CD4-positive, alpha-beta memory T cell (primary cell): Measurements from ENCODE around the gene CTTNBP2NL. TPM values are rescaled to one million over a fixed set of nuclear protein-coding genes. Genes with fewer than 3 reads are reported as not detected.
"Not testable (repeated sequence)": the region's sequence is repeated elsewhere in the genome, so short reads cannot be mapped to it uniquely, and the experiment has no call there.

ENCODE experiments used
- CTCF ChIA-PET: fragments of 350-600 bp; sonication (Branson Sonifier 250); formaldehyde crosslinking; loops from one replicate; lab custom pipeline; 2021; ENCODE audit warnings: inconsistent platforms; ENCODE audit not compliant: partially characterized antibody; lab: Charles Lee
- POLR2A ChIA-PET: fragments of 350-600 bp; sonication (Branson Sonifier 250); formaldehyde crosslinking; loops from one replicate; lab custom pipeline; 2021; ENCODE audit not compliant: partially characterized antibody; lab: Charles Lee
- DNase-seq, 5 donors: peaks; one replicate each; pipeline versions ENCODE4 v3.0.0 to v3.0.0-alpha.2; 2020 to 2022; ENCODE audit warnings: mixed read lengths in 1 of 5
- H3K27ac ChIP-seq: one replicate; pipeline ENCODE4 v1.7.0; 2013; ENCODE audit warnings: low read depth, low read length
- H3K27me3 ChIP-seq: 2 replicates; pipeline ENCODE4 v1.7.0; 2013; ENCODE audit warnings: mild to moderate bottlenecking, low read length, moderate library complexity; ENCODE audit not compliant: insufficient read depth
- H3K36me3 ChIP-seq: 2 replicates; pipeline ENCODE4 v1.7.0; 2013; ENCODE audit warnings: mild to moderate bottlenecking, low read length, moderate library complexity; ENCODE audit not compliant: insufficient read depth
- H3K4me1 ChIP-seq: 2 replicates; pipeline ENCODE4 v1.7.0; 2013; ENCODE audit warnings: mild to moderate bottlenecking, low read length, moderate library complexity; ENCODE audit not compliant: insufficient read depth
- H3K4me3 ChIP-seq, 2 donors: one replicate each; pipeline ENCODE4 v1.7.0; 2013; ENCODE audit warnings: low read length in 2 of 2, mild to moderate bottlenecking in 1 of 2
- H3K9me3 ChIP-seq, 2 donors: one replicate each; pipeline ENCODE4 v1.7.0; 2013; ENCODE audit warnings: low read length in 2 of 2, control low read depth in 1 of 2; ENCODE audit not compliant: control insufficient read depth in 1 of 2
- H3K27ac Mint-ChIP-seq, 7 donors: one replicate each; pipeline ENCODE4 v1.8.0; 2020 to 2021; ENCODE audit warnings: mixed read lengths in 7 of 7, mild to moderate bottlenecking in 6 of 7, inconsistent platforms in 3 of 7, moderate library complexity in 3 of 7
- H3K27me3 Mint-ChIP-seq, 2 donors: one replicate each; pipeline ENCODE4 v1.8.0; 2020 to 2021; ENCODE audit warnings: mixed read lengths in 2 of 2
- H3K36me3 Mint-ChIP-seq, 2 donors: one replicate each; pipeline ENCODE4 v1.8.0; 2020 to 2021; ENCODE audit warnings: mixed read lengths in 2 of 2, inconsistent platforms in 1 of 2, mild to moderate bottlenecking in 1 of 2
- H3K4me1 Mint-ChIP-seq, 4 donors: one replicate each; pipeline ENCODE4 v1.8.0; 2020 to 2021; ENCODE audit warnings: mixed read lengths in 4 of 4, mild to moderate bottlenecking in 1 of 4
- H3K4me3 Mint-ChIP-seq, 8 donors: one replicate each; pipeline ENCODE4 v1.8.0; 2020 to 2021; ENCODE audit warnings: mixed read lengths in 8 of 8, mild to moderate bottlenecking in 7 of 8, moderate library complexity in 6 of 8, inconsistent platforms in 3 of 8
- H3K9me3 Mint-ChIP-seq, 8 donors: one replicate each; pipeline ENCODE4 v1.8.0; 2020 to 2021; ENCODE audit warnings: mixed read lengths in 8 of 8, mild to moderate bottlenecking in 5 of 8, inconsistent platforms in 3 of 8, moderate library complexity in 1 of 8
- intact Hi-C: fragments of 100-400 bp; cut with micrococcal nuclease; formaldehyde crosslinking; loops from one replicate; pipeline ENCODE4 v1.15.1; 2023
- polyA plus RNA-seq, 2 donors: library from polyadenylated mRNA; unstranded; fragments of 300-500 nt; fragmentation: Illumina TruSeq; gene quantifications; one replicate each; pipeline ENCODE4 v1.2.3, GENCODE V29; 2021
- total RNA-seq, 2 experiments: library from RNA; stranded (reverse); gene quantifications; one replicate each; pipeline ENCODE4 v1.2.3, GENCODE V29; 2021

The CTTNBP2NL gene
- total and polyA plus RNA-seq, 4 experiments from 2014 or later = 0.24 to 0.84 (median 0.47) TPM; not detected in 1

GRCh38 chr1:112418099-112418892 lies 22.3 kb downstream of the CTTNBP2NL start:
- Mint-ChIP-seq H3K27ac (no peak overlapping the region), H3K4me3 (no peak overlapping the region), H3K36me3 (no peaks in the 10 kb centered on the region), H3K9me3 (no peaks in the 10 kb centered on the region), H3K27me3 (peaks cover 3 to 4% of the 10 kb centered on the region in 2 donors), H3K4me1 (no peaks in the 10 kb centered on the region)
- intact Hi-C loops = no loop called here
- no peak overlapping the region for H3K4me3 ChIP-seq
- ChIA-PET POLR2A (no interaction called here), CTCF (no interaction called here)
- H3K36me3 ChIP-seq = no peaks in the 10 kb centered on the region
- H3K9me3 ChIP-seq = no peaks in the 10 kb centered on the region
- no peak overlapping the region for H3K27ac ChIP-seq
- no peak for DNase-seq
- H3K4me1 ChIP-seq = no peaks in the 10 kb centered on the region
- H3K27me3 ChIP-seq = no peaks in the 10 kb centered on the region

GRCh38 chr1:112423207-112423606 lies 27.2 kb downstream of the CTTNBP2NL start:
- H3K9me3 Mint-ChIP-seq = no peaks in the 10 kb centered on the region
- no peaks in the 10 kb centered on the region for H3K36me3 Mint-ChIP-seq
- intact Hi-C loops = no loop called here
- Histone ChIP-seq H3K4me3 (no peak overlapping the region), H3K4me1 (no peaks in the 10 kb centered on the region), H3K9me3 (no peaks in the 10 kb centered on the region), H3K27me3 (no peaks in the 10 kb centered on the region), H3K36me3 (no peaks in the 10 kb centered on the region), H3K27ac (no peak overlapping the region)
- ChIA-PET CTCF (no interaction called here), POLR2A (no interaction called here)
- no peak overlapping the region for H3K4me3 Mint-ChIP-seq
- DNase-seq = no peak
- H3K27me3 Mint-ChIP-seq = peaks cover 2 to 11% of the 10 kb centered on the region in 2 donors
- no peak overlapping the region for H3K27ac Mint-ChIP-seq
- H3K4me1 Mint-ChIP-seq = no peaks in the 10 kb centered on the region

- H3K4me1 ChIP-seq, H3K4me3 ChIP-seq, H3K9me3 ChIP-seq, H3K36me3 Mint-ChIP-seq, H3K36me3 ChIP-seq, DNase-seq, H3K4me3 Mint-ChIP-seq, H3K27ac ChIP-seq, H3K4me1 Mint-ChIP-seq, CTCF ChIA-PET, H3K27ac Mint-ChIP-seq, H3K9me3 Mint-ChIP-seq, intact Hi-C loops, POLR2A ChIA-PET, H3K27me3 ChIP-seq: not testable (repeated sequence)
- H3K27me3 Mint-ChIP-seq = peaks cover 1 to 11% of the 10 kb centered on the region in 2 donors
These were observed 27.7 kb downstream of the CTTNBP2NL start for GRCh38 chr1:112423666-112424065.

- ChIA-PET CTCF (interaction anchor here (1.5 kb wide), 1 partner anchor 37 kb away, joined by 4 read pairs; no protein-coding TSS in a partner anchor), POLR2A (no interaction called here)
- Histone ChIP-seq H3K4me1 (no peaks in the 10 kb centered on the region), H3K27ac (no peak overlapping the region), H3K27me3 (no peaks in the 10 kb centered on the region), H3K9me3 (no peaks in the 10 kb centered on the region), H3K36me3 (no peaks in the 10 kb centered on the region), H3K4me3 (no peak overlapping the region)
- H3K9me3 Mint-ChIP-seq = no peaks in the 10 kb centered on the region
- no peaks in the 10 kb centered on the region for H3K36me3 Mint-ChIP-seq
- H3K4me3 Mint-ChIP-seq = no peak overlapping the region
- peaks cover 2 to 11% of the 10 kb centered on the region in 2 donors for H3K27me3 Mint-ChIP-seq
- intact Hi-C loops = no loop called here
- no peak for DNase-seq
- no peak overlapping the region for H3K27ac Mint-ChIP-seq
- H3K4me1 Mint-ChIP-seq = no peaks in the 10 kb centered on the region
These were observed 33.7 kb downstream of the CTTNBP2NL start for GRCh38 chr1:112429749-112430148.

- H3K27me3 Mint-ChIP-seq = peaks cover 1 to 10% of the 10 kb centered on the region in 2 donors
- no peaks in the 10 kb centered on the region for H3K27me3 ChIP-seq
- H3K4me3 ChIP-seq = no peak overlapping the region
- no peaks in the 10 kb centered on the region for H3K9me3 ChIP-seq
- no peak overlapping the region for H3K27ac Mint-ChIP-seq
- no peaks in the 10 kb centered on the region for H3K9me3 Mint-ChIP-seq
- H3K27ac ChIP-seq = no peak overlapping the region
- no peaks in the 10 kb centered on the region for H3K4me1 Mint-ChIP-seq
- H3K4me3 Mint-ChIP-seq = no peak overlapping the region
- POLR2A ChIA-PET = no interaction called here
- no peaks in the 10 kb centered on the region for H3K36me3 ChIP-seq
- CTCF ChIA-PET = no interaction called here
- H3K4me1 ChIP-seq = no peaks in the 10 kb centered on the region
- DNase-seq = no peak
- intact Hi-C loops = no loop called here
- no peaks in the 10 kb centered on the region for H3K36me3 Mint-ChIP-seq
These were observed 35.0 kb downstream of the CTTNBP2NL start for GRCh38 chr1:112431038-112431437.

GRCh38 chr1:112435448-112435847 lies 39.4 kb downstream of the CTTNBP2NL start:
- Mint-ChIP-seq H3K4me1 (no peaks in the 10 kb centered on the region), H3K27me3 (peaks cover 15 to 17% of the 10 kb centered on the region in 2 donors), H3K9me3 (peaks cover 0 to 3% (median 0%) of the 10 kb centered on the region in 8 donors), H3K4me3 (no peak overlapping the region), H3K36me3 (no peaks in the 10 kb centered on the region), H3K27ac (no peak overlapping the region)
- Histone ChIP-seq H3K4me1 (no peaks in the 10 kb centered on the region), H3K36me3 (no peaks in the 10 kb centered on the region), H3K27ac (no peak overlapping the region), H3K4me3 (no peak overlapping the region), H3K27me3 (no peaks in the 10 kb centered on the region), H3K9me3 (no peaks in the 10 kb centered on the region)
- ChIA-PET POLR2A (no interaction called here), CTCF (no interaction called here)
- DNase-seq = no peak
- intact Hi-C loops = no loop called here

- H3K4me1 ChIP-seq = no peaks in the 10 kb centered on the region
- no peak overlapping the region for H3K4me3 ChIP-seq
- Mint-ChIP-seq H3K4me3 (no peak overlapping the region), H3K36me3 (no peaks in the 10 kb centered on the region), H3K9me3 (peaks cover 0 to 3% (median 0%) of the 10 kb centered on the region in 8 donors), H3K27ac (no peak overlapping the region), H3K4me1 (no peaks in the 10 kb centered on the region), H3K27me3 (peaks cover 12 to 19% of the 10 kb centered on the region in 2 donors)
- POLR2A ChIA-PET = no interaction called here
- no peaks in the 10 kb centered on the region for H3K9me3 ChIP-seq
- CTCF ChIA-PET = no interaction called here
- H3K27ac ChIP-seq = no peak overlapping the region
- H3K27me3 ChIP-seq = no peaks in the 10 kb centered on the region
- H3K36me3 ChIP-seq = no peaks in the 10 kb centered on the region
- intact Hi-C loops = no loop called here
- DNase-seq = no peak
These were observed 40.6 kb downstream of the CTTNBP2NL start for GRCh38 chr1:112436384-112437156.
